IMR-90 (cell line): Measurements from ENCODE around the gene RBM39. TPM values are rescaled to one million over a fixed set of nuclear protein-coding genes. Genes with fewer than 3 reads are reported as not detected.

Source experiments
- ATAC-seq: fragments of 200-7000 bp; cut with Tn5 transposase; 2 replicates; pipeline ENCODE4 v1.9.1; 2020; ENCODE audit warnings: low read depth, mild to moderate bottlenecking, moderate library complexity
- BruUV-seq: library from RNA; stranded (reverse); fragments of 400-500 nt; replicated peaks from 2 replicates; lab custom pipeline; 2021; lab: Mats Ljungman, UMichigan
- CTCF ChIA-PET: fragments of 300-600 bp; formaldehyde crosslinking; extraction: SDS; loops from one replicate; lab custom pipeline; 2021; ENCODE audit warnings: antibody characterized with exemption; lab: Yijun Ruan, JAX
- POLR2A ChIA-PET: fragments of 300-600 bp; sonication (Branson Sonifier 250); formaldehyde crosslinking; loops from one replicate; lab custom pipeline; 2022; ENCODE audit warnings: antibody characterized with exemption; ENCODE audit not compliant: unreplicated experiment; lab: Charles Lee
- DNase-seq: peaks from one replicate; pipeline ENCODE4 v3.0.0; 2013
- H2AFZ ChIP-seq: replicated peaks from 2 replicates; pipeline ENCODE3; 2013; ENCODE audit warnings: low read length, mild to moderate bottlenecking; ENCODE audit not compliant: poor library complexity
- H2AK5ac ChIP-seq: 2 replicates; pipeline ENCODE4 v1.6.1; 2013; ENCODE audit warnings: low read depth, low read length, inconsistent platforms
- H2AK9ac ChIP-seq: replicated peaks from 2 replicates; pipeline ENCODE3; 2013; ENCODE audit warnings: mild to moderate bottlenecking, low read depth, low read length, moderate library complexity; ENCODE audit not compliant: poor library complexity
- H2BK120ac ChIP-seq: 2 replicates; pipeline ENCODE4 v1.6.1; 2013; ENCODE audit warnings: low read depth, low read length, inconsistent platforms
- H2BK15ac ChIP-seq: 3 replicates; pipeline ENCODE4 v1.6.1; 2013; ENCODE audit warnings: low read depth, low read length, inconsistent platforms
- H2BK20ac ChIP-seq: 2 replicates; pipeline ENCODE4 v1.6.1; 2013; ENCODE audit warnings: low read depth, mild to moderate bottlenecking, inconsistent platforms, low read length, moderate library complexity
- H2BK5ac ChIP-seq: 2 replicates; pipeline ENCODE4 v1.6.1; 2013; ENCODE audit warnings: mild to moderate bottlenecking, low read depth, low read length, inconsistent platforms; ENCODE audit not compliant: poor library complexity, severe bottlenecking
- H3K14ac ChIP-seq: replicated peaks from 2 replicates; pipeline ENCODE4 v1.6.1; 2013; ENCODE audit warnings: low read depth, low read length, inconsistent platforms
- H3K18ac ChIP-seq: 2 replicates; pipeline ENCODE4 v1.6.1; 2013; ENCODE audit warnings: low read depth, low read length, control low read depth
- H3K23ac ChIP-seq: 2 replicates; pipeline ENCODE4 v1.6.1; 2013; ENCODE audit warnings: low read depth, low read length, inconsistent platforms
- H3K27ac ChIP-seq: 2 replicates; pipeline ENCODE4 v1.5.1; 2013; ENCODE audit warnings: mild to moderate bottlenecking, control low read depth, low read length; ENCODE audit not compliant: insufficient read depth
- H3K27me3 ChIP-seq: 2 replicates; pipeline ENCODE4 v1.6.1; 2013; ENCODE audit warnings: low read length; ENCODE audit not compliant: control insufficient read depth, insufficient read depth
- H3K36me3 ChIP-seq: 2 replicates; pipeline ENCODE4 v1.6.1; 2013; ENCODE audit warnings: low read length, mixed read lengths; ENCODE audit not compliant: control insufficient read depth, insufficient read depth
- H3K4ac ChIP-seq: 2 replicates; pipeline ENCODE4 v1.6.1; 2013; ENCODE audit warnings: low read depth, low read length, inconsistent platforms
- H3K4me1 ChIP-seq: 2 replicates; pipeline ENCODE4 v1.6.1; 2013; ENCODE audit warnings: low read length, mixed read lengths; ENCODE audit not compliant: control insufficient read depth, insufficient read depth
- H3K4me2 ChIP-seq: 2 replicates; pipeline ENCODE4 v1.6.1; 2013; ENCODE audit warnings: low read depth, mild to moderate bottlenecking, control low read depth, low read length, moderate library complexity
- H3K4me3 ChIP-seq: 2 replicates; pipeline ENCODE4 v1.5.1; 2013; ENCODE audit warnings: low read depth, mild to moderate bottlenecking, control low read depth, low read length, moderate library complexity; ENCODE audit not compliant: insufficient read depth
- H3K56ac ChIP-seq: 2 replicates; pipeline ENCODE4 v1.6.1; 2013; ENCODE audit warnings: low read length, inconsistent platforms; ENCODE audit not compliant: insufficient read depth; ENCODE audit errors: extremely low read depth
- H3K79me1 ChIP-seq, 2 experiments: 2 replicates each; pipeline ENCODE4 v1.6.1; 2013; ENCODE audit warnings: low read length in 2 of 2, inconsistent platforms in 1 of 2, low read depth in 1 of 2
- H3K9ac ChIP-seq: 2 replicates; pipeline ENCODE4 v1.6.1; 2013; ENCODE audit warnings: low read depth, low read length, control low read depth
- H3K9me1 ChIP-seq: 2 replicates; pipeline ENCODE4 v1.6.1; 2013; ENCODE audit warnings: low read length, inconsistent platforms; ENCODE audit not compliant: insufficient read depth
- H3K9me3 ChIP-seq: 2 replicates; pipeline ENCODE4 v1.6.1; 2013; ENCODE audit warnings: low read length; ENCODE audit not compliant: control insufficient read depth, insufficient read depth
- H4K20me1 ChIP-seq: 2 replicates; pipeline ENCODE4 v1.6.1; 2013; ENCODE audit warnings: low read length, inconsistent platforms; ENCODE audit not compliant: insufficient read depth
- H4K5ac ChIP-seq: 2 replicates; pipeline ENCODE4 v1.6.1; 2013; ENCODE audit warnings: mild to moderate bottlenecking, low read depth, low read length, control low read depth
- H4K8ac ChIP-seq, 2 experiments: 2 replicates each; pipeline ENCODE4 v1.6.1; 2013; ENCODE audit warnings: low read depth in 2 of 2, low read length in 2 of 2, control low read depth in 1 of 2, inconsistent platforms in 1 of 2
- H4K91ac ChIP-seq: 2 replicates; pipeline ENCODE4 v1.6.1; 2013; ENCODE audit warnings: low read depth, low read length, inconsistent platforms; ENCODE audit not compliant: insufficient read depth
- FOS ChIP-seq: fragments of 150-350 bp; IDR thresholded peaks from 2 replicates; pipeline ENCODE4 v1.6.1; 2016; ENCODE audit warnings: low read depth, low read length
- MAFK ChIP-seq: IDR thresholded peaks from 2 replicates; pipeline ENCODE4 v1.6.1; 2012; ENCODE audit warnings: low read depth, low read length, improper control_type of control experiment
- MAZ ChIP-seq: IDR thresholded peaks from 2 replicates; pipeline ENCODE4 v1.6.1; 2012; ENCODE audit warnings: low read depth, mild to moderate bottlenecking, low read length, improper control_type of control experiment, moderate library complexity, borderline replicate concordance
- MXI1 ChIP-seq: IDR thresholded peaks from 2 replicates; pipeline ENCODE4 v1.6.1; 2012; ENCODE audit warnings: low read depth, mild to moderate bottlenecking, low read length, moderate library complexity, borderline replicate concordance
- NFE2L2 ChIP-seq: fragments of 150-350 bp; IDR thresholded peaks from 2 replicates; pipeline ENCODE4 v1.6.1; 2016; ENCODE audit warnings: low read depth, mild to moderate bottlenecking, low read length
- POLR2A ChIP-seq: IDR thresholded peaks from 2 replicates; pipeline ENCODE4 v1.6.1; 2012; ENCODE audit warnings: mild to moderate bottlenecking, low read depth, low read length
- RAD21 ChIP-seq: IDR thresholded peaks from 2 replicates; pipeline ENCODE4 v1.6.1; 2012; ENCODE audit warnings: low read length, improper control_type of control experiment
- RCOR1 ChIP-seq: IDR thresholded peaks from 2 replicates; pipeline ENCODE4 v1.6.1; 2012; ENCODE audit warnings: mild to moderate bottlenecking, low read length, improper control_type of control experiment; ENCODE audit not compliant: insufficient replicate concordance
- RFX5 ChIP-seq: IDR thresholded peaks from 2 replicates; pipeline ENCODE4 v1.8.0; 2012; ENCODE audit warnings: low read depth, mild to moderate bottlenecking, low read length, moderate library complexity
- SMC3 ChIP-seq: fragments of 150-350 bp; IDR thresholded peaks from 2 replicates; pipeline ENCODE4 v1.6.1; 2016; ENCODE audit warnings: low read depth, mild to moderate bottlenecking, antibody characterized with exemption, low read length, moderate library complexity
- WGBS, 2 experiments: methylation state at CpG; one replicate each; pipeline versions ENCODE4 v1.1.5 to v1.1.7; 2013; ENCODE audit warnings: missing lambda C conversion rate in 2 of 2; ENCODE audit not compliant: insufficient read length in 1 of 2; ENCODE audit errors: extremely low coverage in 2 of 2; 5-methylcytosine and 5-hydroxymethylcytosine counted together
- dilution Hi-C: fragments of 300-500 bp; cut with HindIII; formaldehyde crosslinking; loops from one replicate; pipeline ENCODE4 v1.14.3; 2018; ENCODE audit warnings: low sequenced_read_pairs; ENCODE audit not compliant: unreplicated experiment
- in situ Hi-C: fragments of 300-500 bp; cut with MboI; formaldehyde crosslinking; loops from 3 replicates; pipeline ENCODE4 v1.14.3; 2019; ENCODE audit warnings: low sequenced_read_pairs, inconsistent platforms, mixed read lengths
- intact Hi-C: fragments of 100-400 bp; cut with micrococcal nuclease; formaldehyde crosslinking; loops from 2 replicates; pipeline ENCODE4 v1.10.0; 2022
- polyA plus RNA-seq, 3 experiments: library from polyadenylated mRNA; depleted of rRNA; stranded (reverse); fragments of >200 nt; gene quantifications; 2 replicates each; pipeline ENCODE4 v1.2.3, GENCODE V29; 2012; ENCODE audit warnings: low replicate concordance in 1 of 3
- total RNA-seq: library from RNA; depleted of rRNA; stranded (reverse); fragments of >200 nt; gene quantifications from 2 replicates; pipeline ENCODE4 v1.2.3, GENCODE V29; 2012
- TF ChIP-seq, protein P1 (sequence below): fragments of 150-350 bp; IDR thresholded peaks from 2 replicates; pipeline ENCODE4 v1.6.1; 2016; ENCODE audit warnings: low read depth, mild to moderate bottlenecking, low read length, moderate library complexity, borderline replicate concordance
- TF ChIP-seq, protein P2 (sequence below): fragments of 150-350 bp; IDR thresholded peaks from 2 replicates; pipeline ENCODE4 v1.6.1; 2017; ENCODE audit warnings: mild to moderate bottlenecking, antibody characterized with exemption, low read length, low read depth

The RBM39 gene
- total and polyA plus RNA-seq, 2 of the 4 experiments (the other 2 are of a cell fraction) = 106 to 166 TPM

DNA sequence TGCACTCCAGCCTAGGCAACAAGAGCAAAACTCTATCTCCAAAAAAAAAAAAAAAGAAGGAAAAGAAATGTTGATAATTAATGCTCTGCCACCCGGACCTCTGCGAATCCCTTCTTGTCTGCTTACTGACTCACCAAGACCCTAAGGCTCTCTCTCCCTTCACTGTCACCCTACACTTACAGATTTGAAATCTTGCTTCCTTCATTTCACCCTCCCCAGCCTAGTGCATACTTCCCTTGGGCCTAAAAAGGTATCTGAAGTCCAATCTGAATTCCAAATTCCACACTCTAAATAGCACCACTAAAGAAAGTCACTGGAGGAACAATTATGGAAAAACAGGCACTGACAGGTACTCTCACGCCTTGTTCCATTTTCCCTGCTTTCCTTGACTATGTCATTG, 20.4 kb upstream of the RBM39 start:
- no peak overlapping the region for H3K4me2 ChIP-seq
- H2BK120ac ChIP-seq = no peak overlapping the region
- H2BK5ac ChIP-seq = no peak overlapping the region
- no peak overlapping the region for H3K4ac ChIP-seq
- in situ Hi-C loops (loop anchor here (25.0 kb wide), 1 partner anchor 375 kb away; no protein-coding TSS in a partner anchor), dilution Hi-C loops (no loop called here), intact Hi-C loops (no loop called here)
- H2BK15ac ChIP-seq = no peak overlapping the region
- no peak overlapping the region for H3K9ac ChIP-seq
- ChIA-PET POLR2A (no interaction called here), CTCF (no interaction called here)
- H2AK5ac ChIP-seq = no peak overlapping the region; the same call in 1 of the 2 replicates
- H2AFZ ChIP-seq = no peak overlapping the region
- 95% methylated on average over 2 of the region's 3 CpGs; no CpG with 5 or more reads in 1 of the 2 experiments for WGBS, 2 experiments
- H3K4me3 ChIP-seq = no peak overlapping the region
- no peak overlapping the region for H3K27ac ChIP-seq
- no peak overlapping the region for H3K14ac ChIP-seq
- H2AK9ac ChIP-seq = no peak overlapping the region
- H3K23ac ChIP-seq = no peak overlapping the region
- no peaks in the 10 kb centered on the region for H4K20me1 ChIP-seq
- H3K79me1 ChIP-seq = no peaks in the 10 kb centered on the region
- H3K9me3 ChIP-seq = no peaks in the 10 kb centered on the region
- no peak for TF ChIP-seq RAD21
- no peak for TF ChIP-seq NFE2L2
- TF ChIP-seq MXI1 = no peak
- no peak for TF ChIP-seq MAZ
- TF ChIP-seq MAFK = no peak
- TF ChIP-seq, protein P1, sequence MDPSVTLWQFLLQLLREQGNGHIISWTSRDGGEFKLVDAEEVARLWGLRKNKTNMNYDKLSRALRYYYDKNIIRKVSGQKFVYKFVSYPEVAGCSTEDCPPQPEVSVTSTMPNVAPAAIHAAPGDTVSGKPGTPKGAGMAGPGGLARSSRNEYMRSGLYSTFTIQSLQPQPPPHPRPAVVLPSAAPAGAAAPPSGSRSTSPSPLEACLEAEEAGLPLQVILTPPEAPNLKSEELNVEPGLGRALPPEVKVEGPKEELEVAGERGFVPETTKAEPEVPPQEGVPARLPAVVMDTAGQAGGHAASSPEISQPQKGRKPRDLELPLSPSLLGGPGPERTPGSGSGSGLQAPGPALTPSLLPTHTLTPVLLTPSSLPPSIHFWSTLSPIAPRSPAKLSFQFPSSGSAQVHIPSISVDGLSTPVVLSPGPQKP = no peak
- TF ChIP-seq, protein P2, sequence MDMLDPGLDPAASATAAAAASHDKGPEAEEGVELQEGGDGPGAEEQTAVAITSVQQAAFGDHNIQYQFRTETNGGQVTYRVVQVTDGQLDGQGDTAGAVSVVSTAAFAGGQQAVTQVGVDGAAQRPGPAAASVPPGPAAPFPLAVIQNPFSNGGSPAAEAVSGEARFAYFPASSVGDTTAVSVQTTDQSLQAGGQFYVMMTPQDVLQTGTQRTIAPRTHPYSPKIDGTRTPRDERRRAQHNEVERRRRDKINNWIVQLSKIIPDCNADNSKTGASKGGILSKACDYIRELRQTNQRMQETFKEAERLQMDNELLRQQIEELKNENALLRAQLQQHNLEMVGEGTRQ = no peak
- TF ChIP-seq FOS = no peak
- no peak for TF ChIP-seq RCOR1
- no peak for TF ChIP-seq SMC3
- no peak for TF ChIP-seq POLR2A
- TF ChIP-seq RFX5 = no peak
- H4K5ac ChIP-seq = no peak overlapping the region
- DNase-seq (no peak), ATAC-seq (no peak)
- H3K9me1 ChIP-seq = no peaks in the 10 kb centered on the region
- H3K4me1 ChIP-seq = peaks cover 2% of the 10 kb centered on the region; the same call in 1 of the 2 replicates
- no peak overlapping the region for H4K91ac ChIP-seq
- no peak overlapping the region for H4K8ac ChIP-seq
- no TSS peak for BruUV-seq
- no peaks in the 10 kb centered on the region for H3K36me3 ChIP-seq
- H3K27me3 ChIP-seq = no peaks in the 10 kb centered on the region; the same call in 1 of the 2 replicates
- H3K18ac ChIP-seq = no peak overlapping the region
- H2BK20ac ChIP-seq = no peak overlapping the region; the same call in 1 of the 2 replicates
- no peak overlapping the region for H3K56ac ChIP-seq
